Ovary (tissue), 9 donors: Measurements from ENCODE around the gene NAGPA. TPM values are rescaled to one million over a fixed set of nuclear protein-coding genes. Genes with fewer than 3 reads are reported as not detected.

ENCODE experiments used
- DNase-seq, 5 donors: peaks; one replicate each; pipeline ENCODE4 v3.0.0-alpha.2; 2019 to 2020
- H3K27ac ChIP-seq, 2 donors: fragments of 200-600 bp; one replicate each; pipeline versions ENCODE4 v1.5.1 to v1.8.0; 2019 to 2022
- H3K27me3 ChIP-seq: fragments of 200-600 bp; one replicate; pipeline ENCODE4 v1.8.0; 2022
- H3K36me3 ChIP-seq: fragments of 200-600 bp; sonication (generic); one replicate; pipeline ENCODE4 v1.5.1; 2019
- H3K4me1 ChIP-seq: one replicate; pipeline ENCODE4 v1.8.1; 2013; ENCODE audit warnings: mild to moderate bottlenecking, moderate library complexity; ENCODE audit not compliant: insufficient read depth
- H3K4me3 ChIP-seq: fragments of 200-600 bp; sonication (generic); one replicate; pipeline ENCODE4 v1.5.1; 2017
- H3K9me3 ChIP-seq, 2 donors: fragments of 200-600 bp in 1 of 2; sonication (generic) in 1 of 2; one replicate each; pipeline versions ENCODE4 v1.5.1 to v1.8.1; 2013 to 2019; ENCODE audit warnings: mild to moderate bottlenecking in 1 of 2, moderate library complexity in 1 of 2
- CTCF ChIP-seq, 3 donors: fragments of 450-650 bp in 2 of 3; fragments of 200-600 bp in 1 of 3; IDR thresholded peaks; one replicate each; pipeline versions ENCODE4 v1.5.1 to v1.8.0; 2016 to 2022; ENCODE audit warnings: antibody characterized with exemption in 3 of 3, mild to moderate bottlenecking in 1 of 3
- EP300 ChIP-seq: sonication (generic); formaldehyde crosslinking; IDR thresholded peaks from one replicate; pipeline ENCODE4 v1.6.1; 2017; ENCODE audit warnings: antibody characterized with exemption
- POLR2A ChIP-seq: fragments of 450-650 bp; IDR thresholded peaks from one replicate; pipeline ENCODE4 v1.6.1; 2017; ENCODE audit warnings: antibody characterized with exemption, mild to moderate bottlenecking, moderate library complexity
- WGBS, 3 donors: extraction: QIAGEN DNeasy Blood & Tissue Kit in 1 of 3; methylation state at CpG; one replicate each; pipeline versions ENCODE4 v1.1.5 to v1.1.7; 2013 to 2017; 5-methylcytosine and 5-hydroxymethylcytosine counted together
- intact Hi-C, 4 donors: fragments of 100-400 bp; cut with DNase I; formaldehyde crosslinking; loops; one replicate each; pipeline versions ENCODE4 v1.11.0 to v1.15.1; 2022 to 2023
- polyA plus RNA-seq, 2 donors: library from polyadenylated mRNA; stranded (reverse); fragments of 200-250 nt in 1 of 2; fragments of 350-450 nt in 1 of 2; fragmentation: Illumina TruSeq in 1 of 2; extraction: RNeasy Lipid Tissue Mini Kit (QIAGEN cat#74804) in 1 of 2; gene quantifications; one replicate each; pipeline ENCODE4 v1.2.3, GENCODE V29; 2013 to 2014
- total RNA-seq, 7 donors: library from RNA; depleted of rRNA in 2 of 7; stranded (reverse); fragments of >200 nt in 2 of 7; fragmentation: NEBNext Ultra II Directional in 3 of 7; extraction: Animal tissue kit (Norgen Biotek cat#: 25700) in 3 of 7; gene quantifications; one replicate each; pipeline versions ENCODE4 v1.1.0 to v1.2.4, GENCODE V29; 2016 to 2023
- donor health status: DM: no; HTN: no; CAD: no; lungs with moderate emphysema.
- donor health status: DM: no; HTN: no; CAD: no.
- donor health status: Bipolar disorder and iron deficiency.
- donor health status: DM: yes; HTN: yes; CAD: no.
- donor health status: DM: no; HTN: no; CAD: no.
- donor health status: DM: yes; HTN: yes; CAD: no.

The NAGPA gene
- total and polyA plus RNA-seq, 9 donors: 2.9 to 14.8 (median 7.1) TPM

GRCh38 chr16:4980691-4981090 lies 53.0 kb downstream of the NAGPA start:
- Histone ChIP-seq H3K4me1 (no peaks in the 10 kb centered on the region), H3K36me3 (no peaks in the 10 kb centered on the region), H3K27ac (no peak overlapping the region), H3K9me3 (no peaks in the 10 kb centered on the region), H3K4me3 (no peak overlapping the region), H3K27me3 (no peaks in the 10 kb centered on the region)
- intact Hi-C loops: no loop called here
- WGBS, 3 donors: 76 to 81% (median 76%) methylated on average over 10 of the region's 10 CpGs
- no peak for DNase-seq
- TF ChIP-seq EP300 (no peak), POLR2A (no peak), CTCF (IDR thresholded peaks at IDR 0.05) (no peak)

- 73 to 77% (median 74%) methylated on average over 25 of the region's 25 CpGs for WGBS, 3 donors
Measured at GRCh38 chr16:4979736-4980660, 53.7 kb downstream of the NAGPA start.

GRCh38 chr16:4979164-4979563 lies 54.6 kb downstream of the NAGPA start:
- intact Hi-C loops: no loop called here

More at GRCh38 chr16:4979736-4980660, 53.7 kb downstream of the NAGPA start:
- Histone ChIP-seq H3K36me3 (no peaks in the 10 kb centered on the region), H3K4me3 (no peak overlapping the region), H3K27me3 (no peaks in the 10 kb centered on the region), H3K27ac (no peak overlapping the region), H3K4me1 (no peaks in the 10 kb centered on the region), H3K9me3 (no peaks in the 10 kb centered on the region)
- no peak for TF ChIP-seq POLR2A
- no peak for TF ChIP-seq CTCF (IDR thresholded peaks at IDR 0.05)
- no peak for TF ChIP-seq EP300
- intact Hi-C loops: no loop called here
- DNase-seq: no peak

GRCh38 chr16:4976611-4977145 lies 57.1 kb downstream of the NAGPA start:
- Histone ChIP-seq H3K4me3 (no peak overlapping the region), H3K27me3 (no peaks in the 10 kb centered on the region), H3K36me3 (no peaks in the 10 kb centered on the region), H3K4me1 (no peaks in the 10 kb centered on the region), H3K9me3 (no peaks in the 10 kb centered on the region), H3K27ac (no peak overlapping the region)
- intact Hi-C loops: no loop called here
- DNase-seq: no peak
- no peak for TF ChIP-seq POLR2A
- no peak for TF ChIP-seq EP300
- TF ChIP-seq CTCF (IDR thresholded peaks at IDR 0.05): no peak
- WGBS, 3 donors: 58 to 67% (median 66%) methylated on average over 5 of the region's 5 CpGs

More at GRCh38 chr16:4979164-4979563, 54.6 kb downstream of the NAGPA start:
- Histone ChIP-seq H3K9me3 (no peaks in the 10 kb centered on the region), H3K36me3 (no peaks in the 10 kb centered on the region), H3K4me3 (no peak overlapping the region), H3K4me1 (no peaks in the 10 kb centered on the region), H3K27ac (no peak overlapping the region), H3K27me3 (no peaks in the 10 kb centered on the region)
- 68 to 71% (median 68%) methylated on average over 7 of the region's 7 CpGs for WGBS, 3 donors
- no peak for TF ChIP-seq EP300
- TF ChIP-seq CTCF (IDR thresholded peaks at IDR 0.05): no peak
- TF ChIP-seq POLR2A: no peak
- DNase-seq: no peak
